ENCODE measurements around the gene CFAP47. TPM values are rescaled to one million over a fixed set of nuclear protein-coding genes. Genes with fewer than 3 reads are reported as not detected.

The CFAP47 gene
- total RNA-seq, result not detected in 2 replicates

GRCh38 chrX:35919536-35920309 lies at the start of gene CFAP47:
Gene CFAP47, plus strand, starts transcription at chrX:35919734. Its CDS starts 66 bp downstream, at chrX:35919800.

Small RNA genes lying within 50 kb of the gene (small RNA-seq; reads per million reads assigned to genes)
- 0.08 reads per million for gene RNU6-641P

Other genes starting within 250 kb of the CFAP47 start
- gene MAGEB16, start 121.4 kb upstream of the CFAP47 start, total RNA-seq, result not detected in 2 replicates

All from subcutaneous preadipocyte (primary cell).